Hepatocyte (in vitro differentiated cells): Measurements from ENCODE around the gene SOD3.

Experiments
- CTCF ChIP-seq: fragments of 200-600 bp; sonication (generic); IDR thresholded peaks from 2 replicates; pipeline ENCODE4 v1.5.1; 2016; ENCODE audit warnings: antibody characterized with exemption, mild to moderate bottlenecking; ENCODE audit not compliant: poor library complexity
- EZH2 ChIP-seq: fragments of 200-600 bp; sonication (generic); IDR thresholded peaks from 2 replicates; pipeline ENCODE4 v1.6.1; 2016; ENCODE audit warnings: antibody characterized with exemption, mild to moderate bottlenecking, borderline replicate concordance
- EZH2phosphoT487 ChIP-seq: fragments of 200-600 bp; sonication (generic); IDR thresholded peaks from one replicate; pipeline ENCODE4 v1.6.1; 2018; ENCODE audit warnings: antibody characterized with exemption, mild to moderate bottlenecking, low read depth, moderate library complexity; ENCODE audit not compliant: unreplicated experiment, severe bottlenecking

- no peak for TF ChIP-seq CTCF
- TF ChIP-seq EZH2: no peak
- no peak for TF ChIP-seq EZH2phosphoT487
Observed at GRCh38 chr4:24795666-24796381, 451 bp downstream of the SOD3 start.
